WTC11 (cell line): ENCODE measurements around the gene TIAM2. TPM values are rescaled to one million over a fixed set of nuclear protein-coding genes. Genes with fewer than 3 reads are reported as not detected.

ENCODE experiments used
- ATAC-seq: fragments of 200-7000 bp; cut with Tn5 transposase; 2 replicates; pipeline ENCODE4 v1.10.0; 2021; ENCODE audit warnings: mild to moderate bottlenecking, moderate library complexity
- CTCF ChIA-PET: fragments of 300-600 bp; sonication (Branson Sonifier 250); formaldehyde crosslinking; loops from one replicate; lab custom pipeline; 2021; ENCODE audit warnings: antibody characterized with exemption; lab: Charles Lee
- POLR2A ChIA-PET: fragments of 350-600 bp; sonication (Branson Sonifier 250); formaldehyde crosslinking; loops from one replicate; lab custom pipeline; 2021; ENCODE audit warnings: antibody characterized with exemption; lab: Charles Lee
- DNase-seq: peaks from one replicate; pipeline ENCODE4 v3.0.0; 2021; ENCODE audit warnings: low spot score
- H3K27ac Mint-ChIP-seq: 2 replicates; pipeline ENCODE4 v1.8.0; 2021; ENCODE audit warnings: mixed read lengths
- H3K27me3 Mint-ChIP-seq: 2 replicates; pipeline ENCODE4 v1.8.0; 2021; ENCODE audit warnings: low read depth, mild to moderate bottlenecking, moderate library complexity, mixed read lengths
- H3K36me3 Mint-ChIP-seq: 2 replicates; pipeline ENCODE4 v1.8.0; 2021; ENCODE audit warnings: mixed read lengths
- H3K4me1 Mint-ChIP-seq: 2 replicates; pipeline ENCODE4 v1.8.0; 2022; ENCODE audit warnings: mixed read lengths
- H3K4me3 Mint-ChIP-seq: 2 replicates; pipeline ENCODE4 v1.8.0; 2021; ENCODE audit warnings: mild to moderate bottlenecking, moderate library complexity, mixed read lengths
- H3K9me3 Mint-ChIP-seq: 2 replicates; pipeline ENCODE4 v1.8.0; 2021; ENCODE audit warnings: mixed read lengths
- E2F4 ChIP-seq: sonication (generic); formaldehyde crosslinking; IDR thresholded peaks from 2 replicates; pipeline ENCODE4 v1.8.1; 2022; ENCODE audit warnings: low read depth, mild to moderate bottlenecking, moderate library complexity, missing genetic modification reagents, borderline replicate concordance
- IRF2 ChIP-seq: sonication (generic); formaldehyde crosslinking; IDR thresholded peaks from 2 replicates; pipeline ENCODE4 v1.8.0; 2022; ENCODE audit warnings: low read depth, missing genetic modification reagents, borderline replicate concordance
- PRDM15 ChIP-seq: sonication (generic); formaldehyde crosslinking; IDR thresholded peaks from 2 replicates; pipeline ENCODE4 v1.8.0; 2022; ENCODE audit warnings: missing genetic modification reagents
- TEAD4 ChIP-seq: sonication (generic); formaldehyde crosslinking; IDR thresholded peaks from 2 replicates; pipeline ENCODE4 v1.8.0; 2022; ENCODE audit warnings: mild to moderate bottlenecking, missing genetic modification reagents
- ZBTB21 ChIP-seq: sonication (generic); formaldehyde crosslinking; IDR thresholded peaks from 2 replicates; pipeline ENCODE4 v1.8.1; 2023; ENCODE audit warnings: mild to moderate bottlenecking, missing genetic modification reagents, borderline replicate concordance
- ZNF423 ChIP-seq: fragments of 250-450 bp; sonication (Bioruptor Pico); IDR thresholded peaks from 2 replicates; pipeline ENCODE4 v2.1.2; 2022; ENCODE audit warnings: mild to moderate bottlenecking, moderate library complexity
- ZNF671 ChIP-seq: fragments of 250-450 bp; sonication (Bioruptor Pico); IDR thresholded peaks from 2 replicates; pipeline ENCODE4 v1.8.0; 2021; ENCODE audit warnings: mild to moderate bottlenecking
- total RNA-seq: library from RNA; stranded (reverse); gene quantifications from 3 replicates; pipeline ENCODE4 v1.2.3, GENCODE V29; 2021
- TF ChIP-seq, protein P1 (sequence below): sonication (generic); formaldehyde crosslinking; IDR thresholded peaks from 2 replicates; pipeline ENCODE4 v1.8.1; 2023; ENCODE audit warnings: mild to moderate bottlenecking, moderate library complexity, missing genetic modification reagents
- TF ChIP-seq, protein P2 (sequence below): fragments of 250-450 bp; sonication (Bioruptor Pico); IDR thresholded peaks from 2 replicates; pipeline ENCODE4 v1.9.0; 2021; ENCODE audit warnings: mild to moderate bottlenecking
- TF ChIP-seq, protein P3 (sequence below): fragments of 250-450 bp; sonication (Bioruptor Pico); IDR thresholded peaks from 2 replicates; pipeline ENCODE4 v1.9.0; 2021; ENCODE audit warnings: moderate library complexity, mild to moderate bottlenecking, inconsistent platforms, borderline replicate concordance

TIAM2 gene
- total RNA-seq, 1 experiment from 2014 or later, result 15.1 TPM

- TF ChIP-seq, protein P1, sequence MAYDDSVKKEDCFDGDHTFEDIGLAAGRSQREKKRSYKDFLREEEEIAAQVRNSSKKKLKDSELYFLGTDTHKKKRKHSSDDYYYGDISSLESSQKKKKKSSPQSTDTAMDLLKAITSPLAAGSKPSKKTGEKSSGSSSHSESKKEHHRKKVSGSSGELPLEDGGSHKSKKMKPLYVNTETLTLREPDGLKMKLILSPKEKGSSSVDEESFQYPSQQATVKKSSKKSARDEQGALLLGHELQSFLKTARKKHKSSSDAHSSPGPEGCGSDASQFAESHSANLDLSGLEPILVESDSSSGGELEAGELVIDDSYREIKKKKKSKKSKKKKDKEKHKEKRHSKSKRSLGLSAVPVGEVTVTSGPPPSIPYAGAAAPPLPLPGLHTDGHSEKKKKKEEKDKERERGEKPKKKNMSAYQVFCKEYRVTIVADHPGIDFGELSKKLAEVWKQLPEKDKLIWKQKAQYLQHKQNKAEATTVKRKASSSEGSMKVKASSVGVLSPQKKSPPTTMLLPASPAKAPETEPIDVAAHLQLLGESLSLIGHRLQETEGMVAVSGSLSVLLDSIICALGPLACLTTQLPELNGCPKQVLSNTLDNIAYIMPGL (CRISPR knock-in tag), result no peak
- TF ChIP-seq TEAD4 (CRISPR knock-in tag), result no peak
- no peak for TF ChIP-seq IRF2 (CRISPR knock-in tag)
- TF ChIP-seq ZNF671 (CRISPR knock-in tag), result no peak
- no peak for TF ChIP-seq ZBTB21
- TF ChIP-seq ZNF423, result no peak
- TF ChIP-seq, protein P2, sequence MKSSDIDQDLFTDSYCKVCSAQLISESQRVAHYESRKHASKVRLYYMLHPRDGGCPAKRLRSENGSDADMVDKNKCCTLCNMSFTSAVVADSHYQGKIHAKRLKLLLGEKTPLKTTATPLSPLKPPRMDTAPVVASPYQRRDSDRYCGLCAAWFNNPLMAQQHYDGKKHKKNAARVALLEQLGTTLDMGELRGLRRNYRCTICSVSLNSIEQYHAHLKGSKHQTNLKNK (CRISPR knock-in tag), result no peak
These were observed 121.4 kb downstream of the TIAM2 start (continued) for GRCh38 chr6:155116571-155116910.

GRCh38 chr6:155117256-155117655, 122.1 kb downstream of the TIAM2 start:
- POLR2A ChIA-PET, result no interaction called here

More at GRCh38 chr6:155117256-155117655, 122.1 kb downstream of the TIAM2 start:
- Mint-ChIP-seq H3K36me3 (peaks cover 5% of the 10 kb centered on the region; the same call in 1 of the 2 replicates), H3K9me3 (peaks cover 3% of the 10 kb centered on the region; the same call in 1 of the 2 replicates), H3K4me1 (peaks cover 63% of the 10 kb centered on the region), H3K4me3 (no peak overlapping the region)
- TF ChIP-seq, protein P3, sequence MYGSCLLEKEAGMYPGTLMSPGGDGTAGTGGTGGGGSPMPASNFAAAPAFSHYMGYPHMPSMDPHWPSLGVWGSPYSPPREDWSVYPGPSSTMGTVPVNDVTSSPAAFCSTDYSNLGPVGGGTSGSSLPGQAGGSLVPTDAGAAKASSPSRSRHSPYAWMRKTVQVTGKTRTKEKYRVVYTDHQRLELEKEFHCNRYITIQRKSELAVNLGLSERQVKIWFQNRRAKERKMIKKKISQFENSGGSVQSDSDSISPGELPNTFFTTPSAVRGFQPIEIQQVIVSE (CRISPR knock-in tag), result no peak
- TF ChIP-seq, protein P1 (CRISPR knock-in tag), result no peak
- TF ChIP-seq PRDM15 (CRISPR knock-in tag) (no peak), E2F4 (no peak), IRF2 (CRISPR knock-in tag) (no peak)
- TF ChIP-seq, all 79 proteins: peak for 0
- Mint-ChIP-seq H3K27ac (0 out of 2 replicates have a peak overlapping the region, but pooled peaks have one; percentile 48), H3K27me3 (peaks cover 4% of the 10 kb centered on the region; the same call in 1 of the 2 replicates)
- ATAC-seq (no peak), DNase-seq (no peak)
- CTCF ChIA-PET, result interaction anchor here (0.7 to 1.3 kb wide), 3 partner anchors 60 to 249 kb away, joined by 3 read pairs; no protein-coding TSS in a partner anchor
